Measurements from ENCODE around the gene SPATA31C1.

- TF ChIP-seq CTCF (IDR thresholded peaks at IDR 0.05) (no peak), POLR2A (IDR thresholded peaks at IDR 0.05) (no peak), EP300 (IDR thresholded peaks at IDR 0.05) (no peak)
These were observed 20.9 kb upstream of the SPATA31C1 start for GRCh38 chr9:87896891-87897290.
